Lower lobe of right lung (tissue), 2 donors: ENCODE data around the gene ATPAF2. TPM values are rescaled to one million over a fixed set of nuclear protein-coding genes. Genes with fewer than 3 reads are reported as not detected.

ENCODE experiments used
- ATAC-seq, 2 donors: fragments of 200-7000 bp; cut with Tn5 transposase; one replicate each; pipeline ENCODE4 v1.9.1; 2020 to 2022; ENCODE audit warnings: mild to moderate bottlenecking in 2 of 2, moderate library complexity in 2 of 2
- DNase-seq: peaks from one replicate; pipeline ENCODE4 v3.0.0-alpha.2; 2020
- H3K27ac ChIP-seq: fragments of 200-600 bp; one replicate; pipeline ENCODE4 v1.8.0; 2022
- H3K27me3 ChIP-seq: fragments of 200-600 bp; one replicate; pipeline ENCODE4 v1.8.0; 2022; ENCODE audit warnings: low read depth
- H3K36me3 ChIP-seq: fragments of 200-600 bp; one replicate; pipeline ENCODE4 v1.8.0; 2022; ENCODE audit warnings: mild to moderate bottlenecking
- H3K4me1 ChIP-seq: fragments of 200-600 bp; one replicate; pipeline ENCODE4 v1.8.0; 2022
- H3K4me3 ChIP-seq: fragments of 200-600 bp; one replicate; pipeline ENCODE4 v1.8.0; 2022; ENCODE audit warnings: mild to moderate bottlenecking
- H3K9me3 ChIP-seq: fragments of 200-600 bp; one replicate; pipeline ENCODE4 v1.8.0; 2022
- intact Hi-C: fragments of 100-400 bp; cut with DNase I; formaldehyde crosslinking; loops from one replicate; pipeline ENCODE4 v1.11.0; 2022
- long read RNA-seq: library from polyadenylated mRNA; unstranded; transcript quantifications from one replicate; pipeline ENCODE4 v2.0.0, GENCODE V29; 2021
- total RNA-seq: library from RNA; stranded (reverse); fragmentation: NEBNext Ultra II Directional; extraction: Animal tissue kit (Norgen Biotek cat#: 25700); gene quantifications from one replicate; pipeline ENCODE4 v1.2.1, GENCODE V29; 2021
- TF ChIP-seq, protein P1 (sequence below): fragments of 200-600 bp; IDR thresholded peaks from one replicate; pipeline ENCODE4 v1.8.0; 2022; ENCODE audit warnings: antibody characterized with exemption, mild to moderate bottlenecking
- donor health status: DM: no; HTN: yes; CAD: no; lungs with severe emphysema.

Gene ATPAF2
- 22.9 TPM for total RNA-seq
- long read RNA-seq, transcript ATPAF2-206 (8 exons, 1,564 nt), result major isoform, 20 of 25 reads
- long read RNA-seq, partial matches to known transcripts, result 0 of 25 reads
- long read RNA-seq, other reads (novel, unspliced or antisense), result 5 of 25 reads

DNA sequence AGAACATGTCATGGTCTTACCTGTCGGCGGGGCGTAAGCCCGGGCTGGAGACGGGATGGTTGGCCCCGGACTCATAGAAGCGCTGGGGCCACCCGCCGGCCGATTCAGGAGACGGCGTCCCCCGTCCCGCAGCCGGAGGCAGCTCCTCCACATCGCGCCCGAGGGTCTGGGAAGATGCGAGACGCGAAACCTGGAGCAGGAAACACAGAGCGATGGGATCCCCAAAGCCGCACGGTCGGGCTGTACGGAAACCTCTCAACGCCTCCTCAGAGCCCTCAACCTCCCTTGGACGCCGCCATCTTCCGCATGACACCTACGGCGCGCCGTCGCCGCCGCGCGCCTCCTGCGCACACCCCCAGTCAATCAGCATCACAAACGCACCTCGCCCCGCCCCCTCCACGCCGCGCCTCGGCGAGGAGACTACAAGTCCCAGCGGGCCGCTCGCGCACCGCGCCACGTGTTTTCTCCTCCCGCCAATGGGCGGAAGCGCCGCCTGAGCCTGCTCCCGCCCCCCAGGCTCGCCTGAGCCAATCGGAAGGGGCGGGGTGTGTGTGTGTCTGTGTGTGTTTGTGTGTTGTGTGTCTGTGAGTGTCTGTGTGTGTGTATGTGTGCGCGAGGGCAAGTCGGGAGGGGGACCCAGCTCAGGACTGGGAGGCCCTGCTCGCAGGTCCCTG is at the start of gene ATPAF2, which contains the start of gene GID4:
TSS of gene ATPAF2 (minus strand) at position 308 of the 674 bp plus-strand sequence. CDS start at position 153, 155 bp downstream.
TSS of gene GID4 (plus strand) at position 548 of the 674 bp plus-strand sequence. CDS start at position 605, 57 bp downstream.
- Histone ChIP-seq H3K4me3 (peak within 1 kb of the TSS; percentile 81), H3K36me3 (no peaks in the 10 kb centered on the region), H3K27me3 (no peaks in the 10 kb centered on the region), H3K27ac (peak within 1 kb of the TSS; percentile 84), H3K4me1 (peaks cover 38% of the 10 kb centered on the region), H3K9me3 (no peaks in the 10 kb centered on the region)
- ATAC-seq (peak; percentile 98 to 99), DNase-seq (peak; percentile 100)
- intact Hi-C loops, result loop anchor here (10.0 kb wide), 1 partner anchor 354 kb away; the partner anchor contains the start of gene RAI1
- TF ChIP-seq, protein P1, sequence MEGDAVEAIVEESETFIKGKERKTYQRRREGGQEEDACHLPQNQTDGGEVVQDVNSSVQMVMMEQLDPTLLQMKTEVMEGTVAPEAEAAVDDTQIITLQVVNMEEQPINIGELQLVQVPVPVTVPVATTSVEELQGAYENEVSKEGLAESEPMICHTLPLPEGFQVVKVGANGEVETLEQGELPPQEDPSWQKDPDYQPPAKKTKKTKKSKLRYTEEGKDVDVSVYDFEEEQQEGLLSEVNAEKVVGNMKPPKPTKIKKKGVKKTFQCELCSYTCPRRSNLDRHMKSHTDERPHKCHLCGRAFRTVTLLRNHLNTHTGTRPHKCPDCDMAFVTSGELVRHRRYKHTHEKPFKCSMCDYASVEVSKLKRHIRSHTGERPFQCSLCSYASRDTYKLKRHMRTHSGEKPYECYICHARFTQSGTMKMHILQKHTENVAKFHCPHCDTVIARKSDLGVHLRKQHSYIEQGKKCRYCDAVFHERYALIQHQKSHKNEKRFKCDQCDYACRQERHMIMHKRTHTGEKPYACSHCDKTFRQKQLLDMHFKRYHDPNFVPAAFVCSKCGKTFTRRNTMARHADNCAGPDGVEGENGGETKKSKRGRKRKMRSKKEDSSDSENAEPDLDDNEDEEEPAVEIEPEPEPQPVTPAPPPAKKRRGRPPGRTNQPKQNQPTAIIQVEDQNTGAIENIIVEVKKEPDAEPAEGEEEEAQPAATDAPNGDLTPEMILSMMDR, result no peak

DNA sequence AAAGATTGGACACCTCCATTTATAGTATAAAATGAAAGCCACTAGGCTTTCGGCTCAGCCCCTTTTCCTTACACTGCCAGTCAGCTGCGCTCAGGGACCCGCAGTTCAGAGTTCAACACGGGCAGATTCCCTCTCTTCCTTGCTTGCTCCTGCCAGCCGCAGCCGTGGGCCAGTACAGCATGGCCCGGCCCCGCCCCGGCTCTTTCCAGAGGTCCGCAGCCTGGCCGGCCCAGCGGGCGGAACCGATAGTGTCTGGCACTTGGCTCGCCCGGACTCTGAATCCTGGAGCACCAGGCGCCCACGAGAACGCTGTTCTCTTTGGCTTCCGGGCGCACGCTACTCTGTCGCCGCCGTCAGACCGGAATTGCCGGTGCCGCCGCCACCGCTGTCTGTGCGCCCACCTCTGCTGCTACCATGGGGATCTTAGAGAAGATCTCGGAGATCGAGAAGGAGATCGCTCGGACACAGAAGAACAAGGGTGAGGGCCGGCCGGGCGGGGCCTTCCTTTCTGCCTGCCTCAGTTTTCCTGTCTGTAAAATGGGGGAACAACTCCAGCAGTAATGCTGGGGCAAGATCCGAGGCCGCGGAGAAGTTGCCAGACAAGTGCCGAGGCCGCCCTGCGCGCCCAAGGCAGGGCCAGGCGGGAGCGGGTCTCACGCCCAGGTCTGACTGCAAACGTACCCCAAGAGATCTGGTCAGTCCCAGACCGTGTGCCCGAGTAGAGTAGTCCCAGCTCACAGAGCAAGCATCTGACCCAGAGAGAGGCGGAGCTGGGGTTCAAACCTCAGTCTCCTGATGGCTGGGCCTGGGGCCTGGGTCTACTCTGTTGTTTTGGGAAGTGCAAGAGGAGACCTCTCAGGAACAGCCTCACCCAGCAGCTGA is 48.9 kb upstream of the ATPAF2 start, which contains the start of gene DRG2:
TSS of gene DRG2 (plus strand) at position 339 of the 882 bp plus-strand sequence. CDS start at position 415, 76 bp downstream.
- intact Hi-C loops, result no loop called here
- H3K4me3 ChIP-seq, result peak within 1 kb of the TSS; percentile 96
- DNase-seq (peak; percentile 94), ATAC-seq (peak; percentile 98 to 99)
- no peaks in the 10 kb centered on the region for H3K9me3 ChIP-seq
- H3K4me1 ChIP-seq, result peaks cover 13% of the 10 kb centered on the region
- peak within 1 kb of the TSS; percentile 84 for H3K27ac ChIP-seq
- no peaks in the 10 kb centered on the region for H3K27me3 ChIP-seq
- TF ChIP-seq, protein P1, result no peak
- H3K36me3 ChIP-seq, result peaks cover 17% of the 10 kb centered on the region

DNA sequence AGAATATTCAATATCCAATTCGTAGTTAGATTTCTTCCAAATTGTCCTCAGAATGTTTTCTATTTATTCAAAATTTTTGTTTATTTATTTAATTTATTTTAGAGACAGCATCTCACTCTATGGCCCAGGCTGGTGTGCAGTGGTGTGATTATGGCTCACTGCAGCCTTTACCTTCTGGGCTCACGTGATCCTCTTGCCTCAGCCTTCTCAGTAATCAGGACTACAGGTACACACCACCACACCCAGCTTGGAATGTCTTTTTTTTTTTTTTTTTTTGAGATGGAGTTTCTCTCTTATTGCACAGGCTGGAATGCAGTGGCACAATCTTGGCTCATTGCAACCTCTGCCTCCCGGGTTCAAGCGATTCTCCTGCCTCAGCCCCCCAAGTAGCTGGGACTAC is 45.3 kb upstream of the ATPAF2 start:
- no peak overlapping the region for H3K27ac ChIP-seq
- H3K9me3 ChIP-seq, result no peaks in the 10 kb centered on the region
- intact Hi-C loops, result no loop called here
- peaks cover 13% of the 10 kb centered on the region for H3K4me1 ChIP-seq
- H3K27me3 ChIP-seq, result peaks cover under 1% of the 10 kb centered on the region
- DNase-seq, result no peak
- H3K4me3 ChIP-seq, result no peak overlapping the region
- H3K36me3 ChIP-seq, result no peaks in the 10 kb centered on the region
- TF ChIP-seq, protein P1, result no peak
- no peak for ATAC-seq

DNA sequence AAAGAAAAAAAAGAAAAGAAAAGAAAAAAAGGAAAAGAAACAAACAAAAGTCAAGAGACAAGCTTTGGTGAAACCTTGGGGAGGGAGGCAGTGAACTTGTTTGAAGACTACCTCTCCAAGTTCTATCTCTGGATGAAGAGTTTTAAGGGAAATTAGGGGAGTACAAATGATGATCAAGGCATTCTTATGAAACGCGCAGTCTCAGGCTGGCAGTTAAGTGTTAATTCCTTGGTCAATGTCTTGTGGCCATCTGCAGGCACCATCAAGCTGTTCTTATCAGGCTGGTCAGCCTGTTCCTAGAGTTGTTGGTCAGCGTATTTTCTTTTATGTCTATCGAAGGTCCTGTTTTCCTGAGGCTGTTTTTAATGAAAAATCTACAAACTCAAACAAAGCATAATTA is 40.6 kb upstream of the ATPAF2 start:
- intact Hi-C loops, result no loop called here
- Histone ChIP-seq H3K4me1 (no peaks in the 10 kb centered on the region), H3K27ac (no peak overlapping the region), H3K36me3 (no peaks in the 10 kb centered on the region), H3K4me3 (no peak overlapping the region), H3K9me3 (no peaks in the 10 kb centered on the region), H3K27me3 (peaks cover 7% of the 10 kb centered on the region)
- TF ChIP-seq, protein P1, result no peak
- no peak for DNase-seq
- ATAC-seq, result no peak

DNA sequence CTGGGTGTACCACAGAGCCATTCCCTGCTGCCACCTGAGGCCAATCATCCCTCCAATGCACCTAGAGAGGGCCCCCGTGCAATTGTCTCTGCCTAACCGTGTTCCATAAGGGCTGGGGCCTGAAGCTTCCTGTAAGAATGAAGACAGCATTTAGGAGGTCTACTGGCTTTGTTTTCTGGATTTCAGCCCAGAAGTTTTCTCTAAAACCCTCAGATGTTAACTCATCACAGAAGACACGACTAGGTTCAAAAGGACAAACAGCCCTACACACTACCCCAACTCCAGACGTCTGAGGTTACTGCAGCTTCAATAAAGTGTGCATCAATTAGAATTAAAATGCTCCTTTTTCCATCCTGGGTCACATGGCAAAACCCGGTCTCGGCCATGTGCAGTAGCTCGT is 38.0 kb upstream of the ATPAF2 start:
- Histone ChIP-seq H3K9me3 (no peaks in the 10 kb centered on the region), H3K4me3 (no peak overlapping the region), H3K27me3 (peaks cover 7% of the 10 kb centered on the region), H3K4me1 (no peaks in the 10 kb centered on the region), H3K36me3 (no peaks in the 10 kb centered on the region), H3K27ac (no peak overlapping the region)
- no peak for ATAC-seq
- intact Hi-C loops, result no loop called here
- DNase-seq, result no peak
- TF ChIP-seq, protein P1, result no peak
